Measurements from ENCODE around the gene SSH2. TPM values are rescaled to one million over a fixed set of nuclear protein-coding genes. Genes with fewer than 3 reads are reported as not detected.

SSH2 gene
- total RNA-seq, 5 donors from 2014 or later (not counting 1 experiment from before 2014, with no cell fraction given): 76.2 to 115 (median 82.7) TPM

- H3K4me1 ChIP-seq (ENCODE audit: control insufficient read depth in 1 of 2, extremely low read depth in 1 of 2, insufficient read depth in 2 of 2, low read length in 2 of 2): peaks cover 0 to 7% of the 10 kb centered on the region in 2 experiments
- no peak overlapping the region for H3K27ac ChIP-seq (ENCODE audit: low read length)
- Mint-ChIP-seq H3K27ac (peak overlapping the region; percentile 64 to 65), H3K9me3 (no peaks in the 10 kb centered on the region), H3K27me3 (no peaks in the 10 kb centered on the region), H3K4me3 (no peak overlapping the region), H3K36me3 (peaks cover 55% of the 10 kb centered on the region), H3K4me1 (peaks cover 18 to 27% (median 22%) of the 10 kb centered on the region in 3 donors)
- peaks cover 3 to 68% of the 10 kb centered on the region in 2 donors for H3K36me3 ChIP-seq (ENCODE audit: control insufficient read depth in 2 of 2, extremely low read depth in 1 of 2, insufficient read depth in 1 of 2, low read length in 1 of 2)
- H3K27me3 ChIP-seq (replicated peaks in 1 of 2; ENCODE audit: control insufficient read depth in 2 of 2, extremely low read depth in 1 of 2, insufficient read depth in 2 of 2, low read length in 1 of 2): no peaks in the 10 kb centered on the region
- ATAC-seq (replicated peaks in 1 of 4): no peak
- DNase-seq: no peak
- ChIA-PET CTCF (no interaction called here), POLR2A (no interaction called here)
- no peaks in the 10 kb centered on the region for H3K9me3 ChIP-seq
- WGBS (ENCODE audit: insufficient coverage): no CpG with 5 or more reads among the region's 1 CpG
- H3K4me3 ChIP-seq (ENCODE audit: control insufficient read depth in 1 of 2, extremely low read depth in 1 of 2, low read length in 1 of 2): no peak overlapping the region
Measured at GRCh38 chr17:29665481-29665810, 264.6 kb downstream of the SSH2 start.

- peaks cover 18 to 29% (median 22%) of the 10 kb centered on the region in 3 donors for H3K4me1 Mint-ChIP-seq
Measured at GRCh38 chr17:29664743-29665480, 265.1 kb downstream of the SSH2 start.

GRCh38 chr17:29663155-29663554, 266.9 kb downstream of the SSH2 start:
- Histone ChIP-seq H3K4me3 (ENCODE audit: control insufficient read depth in 1 of 2, extremely low read depth in 1 of 2, low read length in 1 of 2) (no peak overlapping the region), H3K27ac (ENCODE audit: low read length) (no peak overlapping the region), H3K36me3 (ENCODE audit: control insufficient read depth in 2 of 2, extremely low read depth in 1 of 2, insufficient read depth in 1 of 2, low read length in 1 of 2) (peaks cover 2 to 57% of the 10 kb centered on the region in 2 donors), H3K27me3 (replicated peaks in 1 of 2; ENCODE audit: control insufficient read depth in 2 of 2, extremely low read depth in 1 of 2, insufficient read depth in 2 of 2, low read length in 1 of 2) (no peaks in the 10 kb centered on the region), H3K4me1 (ENCODE audit: control insufficient read depth in 1 of 2, extremely low read depth in 1 of 2, insufficient read depth in 2 of 2, low read length in 2 of 2) (peaks cover 6 to 9% of the 10 kb centered on the region in 2 experiments), H3K9me3 (no peaks in the 10 kb centered on the region)
- no CpG with 5 or more reads among the region's 1 CpG for WGBS (ENCODE audit: insufficient coverage)
- H3K4me3 Mint-ChIP-seq: no peak overlapping the region
- H3K27ac Mint-ChIP-seq: peak overlapping the region; percentile 25 to 67
- POLR2A ChIA-PET: interaction anchor here in 1 of 2 donors (0.5 kb wide), 1 partner anchor 381 kb away, joined by 5 read pairs; no protein-coding TSS in a partner anchor
- H3K4me1 Mint-ChIP-seq: peaks cover 18 to 34% (median 27%) of the 10 kb centered on the region in 3 donors
- no peak for ATAC-seq (replicated peaks in 1 of 4)
- H3K36me3 Mint-ChIP-seq: peaks cover 54% of the 10 kb centered on the region
- CTCF ChIA-PET: no interaction called here
- H3K9me3 Mint-ChIP-seq: no peaks in the 10 kb centered on the region
- no peak for DNase-seq
- H3K27me3 Mint-ChIP-seq: no peaks in the 10 kb centered on the region

More at GRCh38 chr17:29664743-29665480, 265.1 kb downstream of the SSH2 start:
- no peak overlapping the region for H3K4me3 ChIP-seq (ENCODE audit: control insufficient read depth in 1 of 2, extremely low read depth in 1 of 2, low read length in 1 of 2)
- H3K27me3 ChIP-seq (replicated peaks in 1 of 2; ENCODE audit: control insufficient read depth in 2 of 2, extremely low read depth in 1 of 2, insufficient read depth in 2 of 2, low read length in 1 of 2): no peaks in the 10 kb centered on the region
- WGBS (ENCODE audit: insufficient coverage): no CpG with 5 or more reads among the region's 2 CpGs
- Mint-ChIP-seq H3K9me3 (no peaks in the 10 kb centered on the region), H3K4me3 (no peak overlapping the region), H3K36me3 (peaks cover 55% of the 10 kb centered on the region), H3K27ac (peak overlapping the region; percentile 64 to 65), H3K27me3 (no peaks in the 10 kb centered on the region)
- ChIA-PET POLR2A (no interaction called here), CTCF (no interaction called here)
- DNase-seq (no peak), ATAC-seq (replicated peaks in 1 of 4) (no peak)
- peaks cover 3 to 65% of the 10 kb centered on the region in 2 donors for H3K36me3 ChIP-seq (ENCODE audit: control insufficient read depth in 2 of 2, extremely low read depth in 1 of 2, insufficient read depth in 1 of 2, low read length in 1 of 2)
- no peak overlapping the region for H3K27ac ChIP-seq (ENCODE audit: low read length)
- H3K4me1 ChIP-seq (ENCODE audit: control insufficient read depth in 1 of 2, extremely low read depth in 1 of 2, insufficient read depth in 2 of 2, low read length in 2 of 2): peaks cover under 1 to 7% of the 10 kb centered on the region in 2 experiments
- no peaks in the 10 kb centered on the region for H3K9me3 ChIP-seq

GRCh38 chr17:29661213-29661612, 268.8 kb downstream of the SSH2 start:
- DNase-seq (no peak), ATAC-seq (replicated peaks in 1 of 4) (no peak)
- no peaks in the 10 kb centered on the region for H3K27me3 ChIP-seq (replicated peaks in 1 of 2; ENCODE audit: control insufficient read depth in 2 of 2, extremely low read depth in 1 of 2, insufficient read depth in 2 of 2, low read length in 1 of 2)
- no peaks in the 10 kb centered on the region for H3K9me3 Mint-ChIP-seq
- no peak overlapping the region for H3K4me3 Mint-ChIP-seq
- peaks cover 45% of the 10 kb centered on the region for H3K36me3 Mint-ChIP-seq
- peak overlapping the region; percentile 17 to 29 for H3K27ac Mint-ChIP-seq
- H3K4me3 ChIP-seq (ENCODE audit: control insufficient read depth in 1 of 2, extremely low read depth in 1 of 2, low read length in 1 of 2): no peak overlapping the region
- CTCF ChIA-PET: no interaction called here
- peaks cover 2 to 47% of the 10 kb centered on the region in 2 donors for H3K36me3 ChIP-seq (ENCODE audit: control insufficient read depth in 2 of 2, extremely low read depth in 1 of 2, insufficient read depth in 1 of 2, low read length in 1 of 2)
- WGBS (ENCODE audit: insufficient coverage): no CpG with 5 or more reads among the region's 2 CpGs
- peaks cover 18 to 28% (median 20%) of the 10 kb centered on the region in 3 donors for H3K4me1 Mint-ChIP-seq
- H3K27ac ChIP-seq (ENCODE audit: low read length): no peak overlapping the region
- no peaks in the 10 kb centered on the region for H3K27me3 Mint-ChIP-seq
- POLR2A ChIA-PET: no interaction called here
- H3K4me1 ChIP-seq (ENCODE audit: control insufficient read depth in 1 of 2, extremely low read depth in 1 of 2, insufficient read depth in 2 of 2, low read length in 2 of 2): peaks cover 0 to 9% of the 10 kb centered on the region in 2 experiments
- no peaks in the 10 kb centered on the region for H3K9me3 ChIP-seq

- peak in 3 of 4 experiments; percentile 44 to 73 (median 47) for ATAC-seq (replicated peaks in 1 of 4)
- H3K36me3 ChIP-seq (ENCODE audit: control insufficient read depth in 2 of 2, extremely low read depth in 1 of 2, insufficient read depth in 1 of 2, low read length in 1 of 2): peaks cover 2 to 46% of the 10 kb centered on the region in 2 donors
- DNase-seq: peak in 2 of 35 experiments; percentile 10 to 23
Measured at GRCh38 chr17:29659155-29659554, 270.9 kb downstream of the SSH2 start.

GRCh38 chr17:29655323-29655722, 274.7 kb downstream of the SSH2 start:
- no peak overlapping the region for H3K4me3 ChIP-seq (ENCODE audit: control insufficient read depth in 1 of 2, extremely low read depth in 1 of 2, low read length in 1 of 2)
- POLR2A ChIA-PET: interaction anchor here in 1 of 2 donors (1.2 kb wide), 1 partner anchor 66 kb away, joined by 3 read pairs; no protein-coding TSS in a partner anchor
- peak overlapping the region; percentile 1 to 2 for H3K27ac Mint-ChIP-seq
- no peaks in the 10 kb centered on the region for H3K9me3 ChIP-seq
- H3K36me3 ChIP-seq (ENCODE audit: control insufficient read depth in 2 of 2, extremely low read depth in 1 of 2, insufficient read depth in 1 of 2, low read length in 1 of 2): peaks cover 2 to 50% of the 10 kb centered on the region in 2 donors
- no peak for ATAC-seq (replicated peaks in 1 of 4)
- no peaks in the 10 kb centered on the region for H3K27me3 ChIP-seq (replicated peaks in 1 of 2; ENCODE audit: control insufficient read depth in 2 of 2, extremely low read depth in 1 of 2, insufficient read depth in 2 of 2, low read length in 1 of 2)
- no peaks in the 10 kb centered on the region for H3K27me3 Mint-ChIP-seq
- DNase-seq: no peak
- CTCF ChIA-PET: interaction anchor here in 1 of 2 donors (0.6 kb wide), 1 partner anchor 440 kb away, joined by 3 read pairs; no protein-coding TSS in a partner anchor
- peaks cover 28% of the 10 kb centered on the region for H3K36me3 Mint-ChIP-seq
- H3K27ac ChIP-seq (ENCODE audit: low read length): no peak overlapping the region
- H3K9me3 Mint-ChIP-seq: no peaks in the 10 kb centered on the region
- no peak overlapping the region for H3K4me3 Mint-ChIP-seq
- peaks cover 5 to 6% (median 6%) of the 10 kb centered on the region in 3 donors for H3K4me1 Mint-ChIP-seq
- peaks cover 0 to 9% of the 10 kb centered on the region in 2 experiments for H3K4me1 ChIP-seq (ENCODE audit: control insufficient read depth in 1 of 2, extremely low read depth in 1 of 2, insufficient read depth in 2 of 2, low read length in 2 of 2)
- no CpG with 5 or more reads among the region's 6 CpGs for WGBS (ENCODE audit: insufficient coverage)

More at GRCh38 chr17:29659155-29659554, 270.9 kb downstream of the SSH2 start:
- no peaks in the 10 kb centered on the region for H3K9me3 Mint-ChIP-seq
- Histone ChIP-seq H3K27ac (ENCODE audit: low read length) (peak overlapping the region; percentile 31), H3K27me3 (replicated peaks in 1 of 2; ENCODE audit: control insufficient read depth in 2 of 2, extremely low read depth in 1 of 2, insufficient read depth in 2 of 2, low read length in 1 of 2) (no peaks in the 10 kb centered on the region), H3K4me1 (ENCODE audit: control insufficient read depth in 1 of 2, extremely low read depth in 1 of 2, insufficient read depth in 2 of 2, low read length in 2 of 2) (peaks cover 0 to 9% of the 10 kb centered on the region in 2 experiments), H3K9me3 (no peaks in the 10 kb centered on the region), H3K4me3 (ENCODE audit: control insufficient read depth in 1 of 2, extremely low read depth in 1 of 2, low read length in 1 of 2) (no peak overlapping the region)
- peak overlapping the region in 1 of 3 donors; percentile 24 for H3K4me3 Mint-ChIP-seq
- peaks cover 8 to 14% (median 13%) of the 10 kb centered on the region in 3 donors for H3K4me1 Mint-ChIP-seq
- peak overlapping the region; percentile 59 to 61 for H3K27ac Mint-ChIP-seq
- H3K36me3 Mint-ChIP-seq: peaks cover 37% of the 10 kb centered on the region
- ChIA-PET CTCF (interaction anchor here in 1 of 2 donors (0.6 kb wide), 1 partner anchor 938 kb away, joined by 4 read pairs; no protein-coding TSS in a partner anchor), POLR2A (no interaction called here)
- H3K27me3 Mint-ChIP-seq: no peaks in the 10 kb centered on the region
- 40% methylated on average over 1 of the region's 2 CpGs for WGBS (ENCODE audit: insufficient coverage)
